ENCODE measurements around the gene BRF1. TPM values are rescaled to one million over a fixed set of nuclear protein-coding genes. Genes with fewer than 3 reads are reported as not detected.

BRF1 gene
- total RNA-seq, 6 experiments from 2014 or later, result 13.1 to 17.8 (median 16.2) TPM

- Histone ChIP-seq H3K4me1 (peaks cover 0 to 16% (median 0%) of the 10 kb centered on the region in 4 donors), H3K27me3 (no peaks in the 10 kb centered on the region), H3K27ac (peak overlapping the region in 1 of 3 donors; percentile 59), H3K4me3 (peak overlapping the region; percentile 62 to 86 (median 73)), H3K9me3 (no peaks in the 10 kb centered on the region), H3K36me3 (no peaks in the 10 kb centered on the region)
- ATAC-seq, result peak; percentile 4 to 37 (median 35)
- WGBS (ENCODE audit: insufficient coverage, low coverage, low lambda C conversion rate, missing lambda C conversion rate), result 0% methylated on average over 1 of the region's 54 CpGs
- intact Hi-C loops (cut with DNase I), result no loop called here
- peak in 2 of 3 donors; percentile 55 to 57 for DNase-seq
- TF ChIP-seq CTCF (IDR thresholded peaks at IDR 0.05) (no peak), POLR2A (IDR thresholded peaks at IDR 0.05) (no peak)
Observed at GRCh38 chr14:105315211-105315721, 14.5 kb upstream of the BRF1 start.

GRCh38 chr14:105314287-105315200, 13.7 kb upstream of the BRF1 start, which contains the start of gene PACS2:
PACS2 (plus strand) TSS chr14:105314748; CDS start chr14:105314919, 171 bp downstream.
- H3K4me3 ChIP-seq, result peak within 1 kb of the TSS; percentile 62 to 86 (median 73)
- intact Hi-C loops (cut with DNase I), result no loop called here
- peaks cover 0 to 16% (median 0%) of the 10 kb centered on the region in 4 donors for H3K4me1 ChIP-seq
- H3K36me3 ChIP-seq, result no peaks in the 10 kb centered on the region
- peak within 1 kb of the TSS; percentile 30 to 81 (median 59) for H3K27ac ChIP-seq
- no peaks in the 10 kb centered on the region for H3K9me3 ChIP-seq
- H3K27me3 ChIP-seq, result no peaks in the 10 kb centered on the region
- TF ChIP-seq CTCF (IDR thresholded peaks at IDR 0.05), result no peak
- TF ChIP-seq POLR2A (IDR thresholded peaks at IDR 0.05), result peak; percentile 38
- peak; percentile 82 to 92 (median 84) for ATAC-seq
- WGBS (ENCODE audit: insufficient coverage, low coverage, low lambda C conversion rate, missing lambda C conversion rate), result under 1% methylated on average over 35 of the region's 163 CpGs
- peak; percentile 79 to 83 (median 80) for DNase-seq

GRCh38 chr14:105313381-105314286, 12.8 kb upstream of the BRF1 start:
- TF ChIP-seq CTCF (IDR thresholded peaks at IDR 0.05), result no peak
- no peak for TF ChIP-seq POLR2A (IDR thresholded peaks at IDR 0.05)
- Histone ChIP-seq H3K4me1 (peaks cover 0 to 16% (median 0%) of the 10 kb centered on the region in 4 donors), H3K9me3 (no peaks in the 10 kb centered on the region), H3K27ac (peak overlapping the region; percentile 30 to 81 (median 55)), H3K27me3 (no peaks in the 10 kb centered on the region), H3K4me3 (peak overlapping the region; percentile 46 to 59 (median 59)), H3K36me3 (no peaks in the 10 kb centered on the region)
- intact Hi-C loops (cut with DNase I), result no loop called here
- peak in 1 of 3 donors; percentile 49 for DNase-seq
- ATAC-seq, result peak; percentile 3 to 29 (median 20)
- WGBS (ENCODE audit: insufficient coverage, low coverage, low lambda C conversion rate, missing lambda C conversion rate), result 35% methylated on average over 15 of the region's 48 CpGs

GRCh38 chr14:105312973-105313372, 12.2 kb upstream of the BRF1 start:
- intact Hi-C loops (cut with DNase I), result no loop called here
- Histone ChIP-seq H3K4me1 (peaks cover 0 to 16% (median 0%) of the 10 kb centered on the region in 4 donors), H3K27ac (no peak overlapping the region), H3K27me3 (no peaks in the 10 kb centered on the region), H3K9me3 (no peaks in the 10 kb centered on the region), H3K4me3 (no peak overlapping the region), H3K36me3 (no peaks in the 10 kb centered on the region)
- no peak for TF ChIP-seq POLR2A (IDR thresholded peaks at IDR 0.05)
- TF ChIP-seq CTCF (IDR thresholded peaks at IDR 0.05), result no peak
- WGBS (ENCODE audit: insufficient coverage, low coverage, low lambda C conversion rate, missing lambda C conversion rate), result 80% methylated on average over 1 of the region's 13 CpGs
- ATAC-seq (no peak), DNase-seq (no peak)

Measured in right lobe of liver (tissue), 6 donors.